Measurements from ENCODE around the gene TRIM74. TPM values are rescaled to one million over a fixed set of nuclear protein-coding genes. Genes with fewer than 3 reads are reported as not detected.
"Not testable (repeated sequence)": the region's sequence is repeated elsewhere in the genome, so short reads cannot be mapped to it uniquely, and the experiment has no call there.

Gene TRIM74
- 1.5 TPM for polyA plus RNA-seq (ENCODE audit: insufficient read length)

DNA sequence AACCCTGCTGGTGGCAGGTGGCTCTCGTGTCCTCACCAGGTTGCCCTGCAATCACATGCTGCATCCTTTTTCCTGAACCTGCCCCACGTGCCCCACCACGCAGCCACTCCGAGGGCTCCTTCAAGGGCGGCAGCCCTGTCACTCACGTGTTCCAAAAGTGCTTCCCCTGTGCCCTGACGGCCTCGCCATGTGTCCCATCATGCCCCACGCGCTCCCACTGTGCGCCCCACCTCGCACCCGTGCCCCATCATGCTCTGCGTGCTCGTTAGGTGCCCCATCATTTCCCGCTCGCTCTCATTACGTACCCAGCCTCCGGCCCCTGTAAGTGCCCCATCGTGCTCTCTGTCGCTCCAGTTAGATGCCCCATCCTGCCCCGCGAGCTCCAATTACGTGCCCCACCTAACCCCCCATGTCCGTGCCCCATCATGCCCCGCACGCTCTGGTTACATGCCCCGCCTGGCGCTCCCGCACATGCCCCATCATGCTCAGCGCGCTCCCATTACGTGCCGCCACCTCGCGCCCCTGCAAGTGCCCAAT lies at the start of gene TRIM74:
Gene TRIM74 (minus strand): TSS at position 487 of the 537 bp plus-strand sequence. CDS start 3,309 bp downstream, outside the sequence.
- not testable (repeated sequence) for DNase-seq (ENCODE audit: low read depth)

DNA sequence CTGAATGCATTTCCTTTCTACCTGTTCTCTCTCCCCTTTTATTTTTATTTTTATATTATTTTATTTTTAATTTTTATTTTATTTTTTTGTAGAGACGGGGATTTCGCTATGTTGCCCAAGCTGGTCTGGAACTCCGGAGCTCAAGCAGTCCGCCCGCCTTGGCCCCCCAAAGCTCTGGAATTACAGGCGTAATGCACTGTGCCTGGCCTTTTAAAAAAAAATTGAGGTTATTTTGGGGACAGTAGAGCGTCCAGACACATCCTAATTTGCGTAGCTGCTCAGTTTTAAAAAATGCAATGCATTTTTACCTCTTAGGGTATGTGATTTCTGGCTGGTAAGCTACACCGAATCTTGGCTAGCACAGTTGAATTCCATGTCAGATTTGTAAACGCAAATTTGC lies 37.2 kb upstream of the TRIM74 start:
- DNase-seq (ENCODE audit: low read depth), result not testable (repeated sequence)

- peak; percentile 76 for DNase-seq (ENCODE audit: low read depth)
Observed at GRCh38 chr7:73005693-73006447, 36.6 kb upstream of the TRIM74 start.

DNA sequence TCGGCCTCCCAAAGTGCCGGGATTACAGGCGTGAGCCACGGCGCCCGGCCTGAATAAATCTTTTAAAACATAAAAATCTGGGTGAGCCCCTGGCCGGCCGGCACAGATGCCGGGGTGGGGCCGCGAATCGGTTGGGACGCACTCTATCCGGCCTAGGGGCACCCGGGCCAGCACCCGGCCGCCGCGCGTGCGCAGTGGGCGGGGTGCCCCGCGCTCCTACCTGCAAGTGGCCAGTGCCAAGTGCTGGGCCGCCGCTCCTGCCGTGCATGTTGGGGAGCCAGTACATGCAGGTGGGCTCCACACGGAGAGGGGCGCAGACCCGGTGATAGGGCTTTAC lies 36.1 kb upstream of the TRIM74 start:
- DNase-seq (ENCODE audit: low read depth), result not testable (repeated sequence)

GRCh38 chr7:72997887-72998468 lies 28.7 kb upstream of the TRIM74 start:
- DNase-seq (ENCODE audit: low read depth), result not testable (repeated sequence)

GRCh38 chr7:72997447-72997846 lies 28.2 kb upstream of the TRIM74 start:
- not testable (repeated sequence) for DNase-seq (ENCODE audit: low read depth)

DNA sequence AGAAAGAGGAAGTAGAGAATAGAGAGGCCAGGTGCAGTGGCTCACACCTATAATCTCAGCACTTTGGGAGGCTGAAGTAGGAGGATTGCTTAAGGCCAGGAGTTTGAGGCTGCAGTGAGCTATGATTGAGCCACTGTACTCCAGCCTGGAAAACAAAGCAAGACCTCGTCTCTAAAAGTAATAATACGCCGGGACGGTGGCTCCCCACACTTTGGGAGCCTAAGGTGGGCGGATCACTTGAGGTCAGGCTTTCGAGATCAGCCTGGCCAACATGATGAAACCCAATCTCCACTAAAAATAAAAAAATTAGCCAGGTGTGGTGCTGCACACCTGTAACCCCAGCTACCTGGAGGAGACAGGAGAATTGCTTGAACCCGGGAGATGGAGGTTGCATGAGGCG lies 26.2 kb upstream of the TRIM74 start:
- not testable (repeated sequence) for DNase-seq (ENCODE audit: low read depth)

DNA sequence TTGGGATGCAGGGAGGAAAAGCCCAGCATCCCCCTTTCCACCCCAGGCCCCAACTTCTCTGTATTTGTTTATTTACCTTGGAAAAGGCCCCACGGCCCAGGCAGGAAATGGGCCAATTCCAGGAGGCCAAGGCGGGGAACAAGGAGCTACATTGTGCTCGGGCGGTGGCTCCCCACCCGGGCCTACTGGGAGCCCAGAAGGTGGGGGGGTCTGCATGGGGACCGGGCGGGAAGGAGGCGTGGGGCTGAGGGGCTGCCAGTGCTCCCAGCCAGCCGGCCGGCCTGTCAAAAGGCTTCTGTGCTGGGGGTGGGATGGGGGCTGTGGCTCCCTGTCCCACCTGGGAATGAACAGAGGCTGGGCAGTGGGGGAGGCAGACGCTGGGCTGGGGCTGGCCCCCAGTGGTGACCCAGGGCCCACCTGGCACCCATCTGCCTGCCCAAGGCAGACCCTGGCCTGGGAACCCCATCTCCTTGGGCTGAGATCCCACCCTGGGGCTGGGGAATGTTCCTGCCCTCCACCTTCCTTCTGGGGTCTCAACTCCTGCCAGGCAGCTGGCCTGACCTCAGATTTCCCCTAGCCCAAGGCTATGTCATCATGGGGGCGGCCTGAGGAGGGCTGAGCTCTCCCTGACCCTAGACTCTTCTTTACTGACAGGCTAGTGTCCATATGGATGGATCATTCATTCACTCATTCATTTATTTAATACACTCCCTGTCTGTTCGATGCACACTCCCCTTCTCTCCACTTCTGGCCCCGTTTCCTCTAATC lies 21.1 kb upstream of the TRIM74 start:
- not testable (repeated sequence) for DNase-seq (ENCODE audit: low read depth)

- not testable (repeated sequence) for DNase-seq (ENCODE audit: low read depth)
Observed at GRCh38 chr7:72982084-72982483, 12.8 kb upstream of the TRIM74 start.

DNA sequence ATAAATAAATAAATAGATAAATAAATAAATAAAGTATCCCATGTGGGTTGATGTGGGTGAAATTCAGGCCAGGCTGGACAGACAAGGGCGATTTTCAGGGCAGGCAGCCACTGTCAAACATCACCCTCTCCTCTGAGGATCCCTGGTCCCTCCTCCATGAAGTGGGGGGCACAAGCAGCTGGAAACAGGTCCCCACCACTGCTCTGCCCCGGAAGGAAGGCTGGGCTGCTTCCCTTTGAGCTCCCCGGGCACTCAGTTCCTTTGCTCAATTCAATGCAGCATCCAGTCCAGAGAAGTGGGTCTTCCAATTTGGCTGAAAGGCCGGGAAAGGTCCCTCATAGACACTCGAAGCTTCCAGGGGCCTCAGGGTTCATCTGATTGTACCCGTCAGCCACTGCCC lies 11.1 kb upstream of the TRIM74 start:
- DNase-seq (ENCODE audit: low read depth), result not testable (repeated sequence)

DNA sequence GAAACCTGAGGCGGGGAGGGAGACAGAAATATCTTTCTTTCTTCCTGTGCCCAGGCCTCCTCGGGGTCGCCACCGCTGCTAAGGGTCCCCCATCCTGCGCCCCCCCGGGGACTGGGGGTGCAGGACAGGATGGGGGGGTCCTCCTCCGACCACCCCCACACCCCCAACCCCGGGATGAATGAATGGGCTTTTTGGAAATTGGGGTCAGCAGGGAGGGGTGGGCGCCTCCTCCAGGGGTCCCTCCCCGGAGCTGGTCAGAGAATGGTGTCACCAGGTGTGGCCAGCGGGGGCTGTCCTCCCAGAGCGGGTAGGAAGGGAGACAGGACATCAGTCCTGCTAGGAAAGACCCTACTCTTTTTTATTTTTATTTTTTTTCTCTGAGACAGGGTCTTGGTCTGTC lies 7.2 kb upstream of the TRIM74 start:
- DNase-seq (ENCODE audit: low read depth), result not testable (repeated sequence)

DNA sequence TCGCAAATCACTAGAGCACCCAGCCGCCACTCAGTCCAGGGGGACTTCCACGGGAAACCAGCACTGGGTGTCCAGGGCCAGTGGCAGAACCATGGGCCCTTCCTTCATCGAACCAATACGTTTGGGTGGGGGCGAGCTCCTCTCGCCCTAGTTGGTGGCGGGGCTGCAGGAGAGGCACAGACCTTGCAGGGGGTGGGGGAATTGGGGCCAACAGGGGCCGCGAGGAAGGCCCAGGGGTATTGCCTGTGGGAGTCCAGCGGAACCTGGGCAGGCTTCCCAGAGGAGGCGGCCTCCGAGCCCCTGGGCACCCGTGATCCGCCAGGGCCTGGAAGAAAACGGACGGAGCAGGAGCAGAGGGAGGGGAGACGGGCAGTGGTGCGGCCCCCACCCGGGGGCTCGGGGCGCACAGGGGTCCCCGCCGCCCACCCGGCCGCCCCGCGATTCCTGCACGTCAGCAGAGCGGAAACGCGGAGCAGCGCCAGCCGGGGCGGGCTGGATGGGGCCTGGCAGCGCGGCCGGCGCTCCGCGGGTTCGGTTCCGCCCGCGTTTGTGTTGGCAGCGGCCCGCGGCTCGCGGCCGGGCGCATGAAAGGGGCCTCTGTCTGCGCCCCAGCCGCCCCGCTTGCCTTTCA lies 6.5 kb upstream of the TRIM74 start:
- not testable (repeated sequence) for DNase-seq (ENCODE audit: low read depth)

DNA sequence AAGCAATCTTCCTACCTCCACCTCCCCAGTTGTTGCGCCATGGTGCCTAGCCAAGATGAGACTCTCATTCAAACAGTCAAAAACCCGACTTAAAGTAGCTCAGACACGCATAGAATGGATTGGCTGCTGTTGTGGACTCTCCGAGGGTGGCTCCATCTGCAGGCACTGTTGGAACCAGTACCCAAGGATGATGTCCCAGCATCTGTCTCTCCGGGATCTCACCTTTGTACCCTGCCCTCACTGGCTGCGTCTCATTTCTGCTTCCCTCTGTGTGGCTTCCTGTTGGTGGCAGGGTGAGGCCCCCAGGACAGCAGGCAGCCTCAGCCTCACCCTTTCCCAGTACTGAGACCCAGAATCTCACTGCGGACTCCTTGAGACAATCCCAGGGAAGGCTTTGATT lies 5.5 kb upstream of the TRIM74 start:
- DNase-seq (ENCODE audit: low read depth), result not testable (repeated sequence)

DNA sequence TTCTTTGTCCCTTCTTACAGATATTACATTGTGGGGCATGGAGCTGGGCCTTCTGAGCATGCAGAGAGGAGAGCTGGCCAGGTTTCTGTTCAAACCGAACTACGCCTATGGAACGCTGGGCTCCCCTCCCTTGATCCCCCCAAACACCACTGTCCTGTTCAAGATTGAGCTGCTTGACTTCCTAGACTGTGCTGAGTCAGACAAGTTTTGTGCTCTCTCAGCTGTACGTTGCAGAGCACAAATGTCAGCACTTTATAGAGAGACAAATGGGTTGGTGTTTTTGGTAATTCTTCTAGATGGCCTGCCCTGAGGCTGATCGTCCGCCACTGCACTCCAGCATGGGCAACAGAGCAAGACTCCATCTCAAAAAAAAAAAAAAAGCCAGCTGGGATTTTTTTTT lies 2.2 kb upstream of the TRIM74 start:
- DNase-seq (ENCODE audit: low read depth), result not testable (repeated sequence)

DNA sequence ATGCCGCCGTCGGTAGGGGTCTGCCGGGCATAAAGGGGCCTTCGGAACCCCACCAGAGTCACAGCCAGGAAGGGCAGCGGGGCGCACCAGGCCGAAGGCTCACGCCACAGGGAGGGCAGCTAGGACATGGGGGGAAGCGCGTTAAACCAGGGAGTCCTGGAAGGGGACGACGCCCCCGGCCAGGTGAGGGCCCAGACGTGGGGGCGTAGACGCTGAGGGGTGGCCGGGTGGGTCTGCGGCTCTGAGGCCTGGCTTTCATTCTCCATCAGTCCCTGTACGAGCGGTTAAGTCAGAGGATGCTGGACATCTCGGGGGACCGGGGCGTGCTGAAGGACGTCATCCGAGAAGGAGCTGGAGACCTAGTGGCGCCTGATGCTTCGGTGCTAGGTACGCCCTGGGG lies 422 bp upstream of the TRIM74 start:
- DNase-seq (ENCODE audit: low read depth), result not testable (repeated sequence)

DNA sequence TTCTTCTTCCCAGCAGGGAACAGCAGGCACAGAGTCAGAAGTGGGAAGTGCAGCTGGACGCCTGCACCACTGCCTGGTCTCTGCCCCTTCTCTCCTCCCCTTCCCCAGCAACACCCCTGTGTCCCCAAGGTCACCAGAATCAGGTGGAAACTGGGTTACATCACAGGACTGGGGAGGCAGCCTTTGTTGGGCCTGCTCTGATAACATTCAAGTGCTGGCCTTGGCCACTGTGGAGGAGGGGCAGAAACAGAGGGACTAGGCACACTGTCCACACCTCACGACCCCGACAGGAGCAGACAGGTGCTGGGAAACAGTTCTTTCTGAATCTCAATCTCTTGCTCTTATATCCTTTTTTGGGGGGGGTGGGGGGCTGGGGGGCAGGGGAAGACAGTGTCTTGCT lies 2.4 kb downstream of the TRIM74 start:
- not testable (repeated sequence) for DNase-seq (ENCODE audit: low read depth)

DNA sequence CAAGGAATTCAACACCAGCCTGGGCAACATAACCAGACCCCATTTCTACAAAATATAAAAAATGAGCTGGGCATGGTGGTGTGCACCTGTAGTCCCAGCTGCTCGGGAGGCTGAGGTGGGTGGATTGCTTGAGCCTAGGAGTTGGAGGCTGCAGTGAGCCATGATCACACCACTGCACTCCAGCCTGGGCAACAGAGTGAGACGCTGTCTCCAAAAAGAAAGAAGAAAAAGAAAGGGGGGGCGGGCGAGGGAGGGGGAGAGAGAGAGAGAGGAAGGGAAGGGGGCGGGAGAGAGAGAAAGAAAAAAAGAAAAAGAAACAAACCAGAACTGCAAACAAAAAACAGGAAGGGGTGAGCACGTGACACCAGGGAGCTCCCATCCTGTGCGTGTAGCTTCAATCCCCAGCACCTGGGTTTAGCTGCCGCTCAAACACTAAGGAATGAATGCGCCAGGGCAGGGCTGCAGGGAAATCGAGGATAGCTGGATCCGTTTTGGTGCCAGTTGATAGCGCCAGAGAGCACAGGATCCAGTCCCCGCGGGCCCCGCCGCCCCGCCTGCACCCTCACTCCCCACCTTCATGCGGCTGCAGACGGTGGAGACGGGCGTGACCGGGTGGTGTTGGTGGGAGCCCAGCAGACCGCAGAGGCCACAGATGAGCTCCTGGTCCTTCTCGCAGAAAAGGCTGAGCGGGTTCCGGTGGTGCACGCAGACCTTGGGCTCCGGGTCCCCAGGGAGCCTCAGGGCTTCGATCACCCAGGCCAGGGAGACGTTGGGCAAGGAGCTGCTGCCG lies 3.9 kb downstream of the TRIM74 start:
- DNase-seq (ENCODE audit: low read depth), result not testable (repeated sequence)

DNA sequence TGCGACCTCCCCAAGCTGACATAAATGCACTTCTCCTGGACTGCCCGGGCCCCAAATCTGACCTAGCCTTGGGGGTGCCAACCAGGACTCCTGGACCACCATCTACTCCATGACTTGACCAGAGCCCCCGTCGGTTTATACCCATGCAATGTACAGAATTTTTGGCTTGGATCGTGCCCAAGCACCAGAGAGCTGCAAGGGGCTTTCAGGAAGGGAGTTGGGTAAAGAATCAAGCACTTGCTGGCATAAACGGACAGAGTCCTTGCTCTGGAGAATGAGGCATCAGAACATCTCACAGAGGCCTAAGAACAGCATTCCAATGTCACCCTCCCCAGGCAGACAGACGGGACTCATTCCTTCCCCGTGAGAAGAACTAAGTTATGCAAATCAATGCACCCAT lies 6.2 kb downstream of the TRIM74 start:
- not testable (repeated sequence) for DNase-seq (ENCODE audit: low read depth)

DNA sequence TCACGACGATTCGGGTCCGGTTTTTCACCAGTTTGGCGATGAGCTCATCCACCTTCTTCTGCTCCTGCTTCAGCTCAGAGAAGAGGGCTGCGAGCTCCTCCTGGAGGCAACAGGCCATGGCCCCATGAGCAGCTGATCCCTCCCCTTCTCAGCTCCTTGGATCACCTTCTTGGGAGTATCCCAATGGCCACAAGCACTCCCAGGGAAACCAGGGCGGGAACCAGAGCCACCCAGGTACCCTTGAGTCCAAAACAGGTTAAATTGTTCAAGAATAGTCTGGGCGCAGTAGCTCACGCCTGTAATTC lies 8.0 kb downstream of the TRIM74 start:
- DNase-seq (ENCODE audit: low read depth), result not testable (repeated sequence)

DNA sequence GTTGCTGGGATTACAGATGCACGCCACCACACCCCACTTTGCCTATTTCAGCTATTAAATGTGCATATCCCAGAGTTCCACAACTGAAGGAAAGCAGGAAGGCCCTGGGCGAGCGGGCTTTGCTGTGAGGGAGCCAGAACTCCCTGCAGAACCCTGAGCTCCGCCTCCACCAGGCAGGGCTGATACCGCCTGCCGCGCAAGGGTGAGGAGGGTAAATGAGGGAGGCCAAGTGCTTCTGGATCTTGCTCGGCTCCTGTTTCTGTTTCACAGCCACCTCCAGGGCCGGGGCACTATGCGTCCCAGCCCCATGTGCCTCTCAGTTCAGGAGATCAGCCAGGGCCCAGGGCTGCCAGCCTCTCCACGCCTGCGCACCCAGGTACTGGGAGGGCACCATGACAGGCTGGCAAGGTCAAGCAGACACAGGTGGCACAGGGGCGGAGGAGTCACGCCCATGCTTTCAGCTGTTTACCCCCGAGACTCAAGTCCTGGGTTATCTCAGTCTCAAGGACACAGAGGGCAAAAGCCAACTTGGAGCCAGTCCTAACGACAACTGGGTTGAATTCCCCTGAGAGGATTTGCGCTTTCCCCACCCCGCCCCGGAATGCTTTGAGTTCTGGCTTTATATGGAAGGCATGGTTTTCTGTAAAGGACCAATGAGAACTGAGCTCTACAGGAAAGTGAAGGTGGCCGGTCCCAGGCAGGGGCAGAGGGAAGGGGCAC lies 8.5 kb downstream of the TRIM74 start:
- not testable (repeated sequence) for DNase-seq (ENCODE audit: low read depth)
